HepG2 (cell line): ENCODE results near the gene CYP27B1. TPM values are rescaled to one million over a fixed set of nuclear protein-coding genes. Genes with fewer than 3 reads are reported as not detected.

Experiments
- EEA1 ChIP-seq: sonication (generic); formaldehyde crosslinking; IDR thresholded peaks from 2 replicates; pipeline ENCODE4 v1.5.1; 2020; ENCODE audit warnings: mild to moderate bottlenecking, missing genetic modification reagents, borderline replicate concordance
- FOXA1 ChIP-seq, 2 experiments: fragments of 450-650 bp in 1 of 2; sonication (generic) in 1 of 2; formaldehyde crosslinking in 1 of 2; IDR thresholded peaks; 2 replicates each; pipeline versions ENCODE4 v1.4.0 to v1.6.1; 2016 to 2020; ENCODE audit warnings: missing genetic modification reagents in 1 of 2
- MAFK ChIP-seq, 2 experiments: IDR thresholded peaks in 1 of 2; conservative IDR thresholded peaks in 1 of 2; 2 replicates each; pipeline ENCODE4 v1.6.1; 2011; ENCODE audit warnings: improper control_type of control experiment in 2 of 2, low read length in 2 of 2
- NFE2L2 ChIP-seq: fragments of 150-350 bp; IDR thresholded peaks from 2 replicates; pipeline ENCODE4 v1.6.1; 2014; ENCODE audit warnings: low read length
- RERE ChIP-seq: IDR thresholded peaks from 2 replicates; pipeline ENCODE4 v1.6.1; 2016; ENCODE audit warnings: low read depth, missing genetic modification reagents, missing compliant biosample characterization
- TP53 ChIP-seq: sonication (generic); formaldehyde crosslinking; conservative IDR thresholded peaks from 2 replicates; pipeline ENCODE4 v1.4.0; 2020; ENCODE audit warnings: missing genetic modification reagents
- USF2 ChIP-seq, 2 experiments: sonication (generic) in 1 of 2; formaldehyde crosslinking in 1 of 2; IDR thresholded peaks; 2 replicates each; pipeline versions ENCODE4 v1.5.1 to v1.6.1; 2011 to 2020; ENCODE audit warnings: borderline replicate concordance in 1 of 2, low read depth in 1 of 2, low read length in 1 of 2, mild to moderate bottlenecking in 1 of 2, missing genetic modification reagents in 1 of 2, moderate library complexity in 1 of 2
- YEATS4 ChIP-seq: sonication (generic); formaldehyde crosslinking; IDR thresholded peaks from 2 replicates; pipeline ENCODE4 v1.4.0; 2020; ENCODE audit warnings: missing genetic modification reagents, borderline replicate concordance
- ZBTB7B ChIP-seq: sonication (generic); formaldehyde crosslinking; IDR thresholded peaks from 2 replicates; pipeline ENCODE4 v1.4.0; 2020; ENCODE audit warnings: missing genetic modification reagents
- ZNF678 ChIP-seq: sonication (generic); formaldehyde crosslinking; IDR thresholded peaks from 2 replicates; pipeline ENCODE4 v1.4.0; 2020; ENCODE audit warnings: mild to moderate bottlenecking, missing genetic modification reagents
- ZNF704 ChIP-seq: sonication (generic); formaldehyde crosslinking; IDR thresholded peaks from 2 replicates; pipeline ENCODE4 v1.8.1; 2023; ENCODE audit warnings: mild to moderate bottlenecking, inconsistent platforms, moderate library complexity, missing genetic modification reagents, borderline replicate concordance
- ZNF740 ChIP-seq: sonication (generic); formaldehyde crosslinking; IDR thresholded peaks from 2 replicates; pipeline ENCODE4 v1.4.0; 2020; ENCODE audit warnings: missing genetic modification reagents
- ZNF790 ChIP-seq: sonication (generic); formaldehyde crosslinking; IDR thresholded peaks from 2 replicates; pipeline ENCODE4 v1.8.0; 2022; ENCODE audit warnings: missing genetic modification reagents, mild to moderate bottlenecking, borderline replicate concordance
- polyA plus RNA-seq, 8 experiments: library from polyadenylated mRNA; depleted of rRNA in 3 of 8; stranded (reverse) in 7 of 8; unstranded in 1 of 8; fragments of >200 nt; fragmentation: Illumina TruSeq in 4 of 8; extraction: Trizol in 4 of 8; gene quantifications; 2 replicates each; pipeline versions ENCODE4 v1.2.1 to v1.2.3, GENCODE V29; 2011 to 2016; ENCODE audit warnings: low read depth in 4 of 8, missing spikeins in 1 of 8, mixed read lengths in 1 of 8; ENCODE audit not compliant: insufficient read depth in 1 of 8
- total RNA-seq, 5 experiments: library from RNA; depleted of rRNA; stranded (reverse); fragments of >200 nt; fragmentation: Illumina TruSeq; extraction: Trizol; gene quantifications; 2 replicates each; pipeline ENCODE4 v1.2.3, GENCODE V29; 2016; ENCODE audit warnings: low read depth in 1 of 5
- TF ChIP-seq, protein P1 (sequence below): sonication (generic); formaldehyde crosslinking; IDR thresholded peaks from 2 replicates; pipeline ENCODE4 v1.5.0; 2020; ENCODE audit warnings: missing genetic modification reagents
- TF ChIP-seq, protein P2 (sequence below): IDR thresholded peaks from 2 replicates; pipeline ENCODE4 v1.6.1; 2016; ENCODE audit warnings: missing compliant biosample characterization, missing genetic modification reagents, borderline replicate concordance

CYP27B1 gene
- total and polyA plus RNA-seq, 2 of the 13 experiments (the other 11 are each of a cell fraction or from before 2014, with no cell fraction given) = 2.3 to 3.0 TPM

DNA sequence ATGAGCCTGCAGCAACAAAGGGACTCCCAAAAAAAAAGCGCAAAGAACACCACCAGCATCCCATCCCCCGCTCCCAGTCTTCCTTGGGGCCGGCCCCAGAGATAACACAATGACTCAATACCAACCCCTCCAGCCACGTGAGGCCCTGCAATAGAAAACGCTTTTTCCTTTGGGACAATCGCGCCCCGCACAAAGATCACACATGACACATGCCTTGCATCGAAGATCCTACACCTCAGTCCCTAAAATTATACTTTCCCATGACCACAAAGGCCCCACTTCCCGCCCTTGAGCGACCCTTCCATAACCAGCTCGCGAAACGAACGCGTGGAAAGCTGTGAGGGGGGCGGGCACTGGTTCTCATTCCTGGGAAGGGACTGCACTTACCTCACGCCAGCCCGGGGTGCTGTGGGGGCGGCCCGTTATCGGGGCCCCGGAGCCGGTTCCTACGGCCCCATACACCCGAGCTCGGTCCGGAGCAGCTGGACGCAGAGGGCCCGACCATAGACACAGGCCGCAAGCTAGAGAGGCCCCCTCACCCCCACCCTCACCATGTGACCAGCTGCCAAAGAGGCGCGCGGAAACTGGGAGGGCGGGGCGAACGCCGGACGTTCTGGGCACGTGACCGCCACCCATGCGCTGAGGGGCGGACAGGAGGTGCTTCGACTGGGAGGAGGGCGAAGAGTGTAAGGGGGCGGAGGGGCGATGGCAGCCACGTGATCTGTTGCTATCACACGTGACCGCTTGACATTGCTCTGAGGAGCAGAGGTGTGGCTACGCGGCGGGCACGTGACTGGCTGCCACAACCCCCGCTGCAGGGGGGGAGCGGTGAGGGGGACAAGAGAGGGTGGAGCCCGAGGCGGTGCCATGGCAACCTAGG, 14.8 kb downstream of the CYP27B1 start, which contains the start of gene CDK4 (continued):
- peak; percentile 77; the same call in 1 of the 2 replicates for TF ChIP-seq RERE
- TF ChIP-seq, protein P1, sequence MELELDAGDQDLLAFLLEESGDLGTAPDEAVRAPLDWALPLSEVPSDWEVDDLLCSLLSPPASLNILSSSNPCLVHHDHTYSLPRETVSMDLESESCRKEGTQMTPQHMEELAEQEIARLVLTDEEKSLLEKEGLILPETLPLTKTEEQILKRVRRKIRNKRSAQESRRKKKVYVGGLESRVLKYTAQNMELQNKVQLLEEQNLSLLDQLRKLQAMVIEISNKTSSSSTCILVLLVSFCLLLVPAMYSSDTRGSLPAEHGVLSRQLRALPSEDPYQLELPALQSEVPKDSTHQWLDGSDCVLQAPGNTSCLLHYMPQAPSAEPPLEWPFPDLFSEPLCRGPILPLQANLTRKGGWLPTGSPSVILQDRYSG (CRISPR knock-in tag) = peak; percentile 80; the same call in 1 of the 2 replicates
- no peak for TF ChIP-seq ZNF790
- TF ChIP-seq ZNF678 (CRISPR knock-in tag) = 0 out of 2 replicates have a peak, but pooled peaks have one; percentile 81
- no peak; the same call in 1 of the 2 replicates for TF ChIP-seq TP53
- TF ChIP-seq USF2 (IDR thresholded peaks at IDR 0.05; ENCODE audit: low read depth, low read length) = peak; percentile 100
- peak; percentile 100 for TF ChIP-seq USF2 (CRISPR knock-in tag; IDR thresholded peaks at IDR 0.05; ENCODE audit: borderline replicate concordance)
- no peak for TF ChIP-seq MAFK (conservative IDR thresholded peaks at IDR 0.05 in 1 of 2, IDR thresholded peaks at IDR 0.05 in 1 of 2; ENCODE audit: low read length in 2 of 2)
- 0 out of 2 replicates have a peak, but pooled peaks have one; percentile 13 for TF ChIP-seq EEA1 (CRISPR knock-in tag)
- TF ChIP-seq FOXA1 (IDR thresholded peaks at IDR 0.05) = no peak
- peak; percentile 47; the same call in 1 of the 2 replicates for TF ChIP-seq FOXA1 (CRISPR knock-in tag; IDR thresholded peaks at IDR 0.05)
- TF ChIP-seq NFE2L2 = no peak
- TF ChIP-seq, protein P2, sequence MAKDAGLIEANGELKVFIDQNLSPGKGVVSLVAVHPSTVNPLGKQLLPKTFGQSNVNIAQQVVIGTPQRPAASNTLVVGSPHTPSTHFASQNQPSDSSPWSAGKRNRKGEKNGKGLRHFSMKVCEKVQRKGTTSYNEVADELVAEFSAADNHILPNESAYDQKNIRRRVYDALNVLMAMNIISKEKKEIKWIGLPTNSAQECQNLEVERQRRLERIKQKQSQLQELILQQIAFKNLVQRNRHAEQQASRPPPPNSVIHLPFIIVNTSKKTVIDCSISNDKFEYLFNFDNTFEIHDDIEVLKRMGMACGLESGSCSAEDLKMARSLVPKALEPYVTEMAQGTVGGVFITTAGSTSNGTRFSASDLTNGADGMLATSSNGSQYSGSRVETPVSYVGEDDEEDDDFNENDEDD (CRISPR knock-in tag) = peak; percentile 98
- no peak for TF ChIP-seq ZNF704 (CRISPR knock-in tag)
- TF ChIP-seq ZNF740 = peak; percentile 97
- peak; percentile 95 for TF ChIP-seq YEATS4 (CRISPR knock-in tag)
- peak; percentile 58; the same call in 1 of the 2 replicates for TF ChIP-seq ZBTB7B (CRISPR knock-in tag)
